IMR-90 (cell line): ENCODE data around the gene GDNF.

ENCODE experiments used
- CEBPB ChIP-seq: IDR thresholded peaks from 2 replicates; pipeline ENCODE4 v1.6.1; 2012; ENCODE audit warnings: low read depth, low read length, improper control_type of control experiment
- CHD1 ChIP-seq: IDR thresholded peaks from 2 replicates; pipeline ENCODE4 v1.6.1; 2012; ENCODE audit warnings: low read depth, low read length, improper control_type of control experiment
- CTCF ChIP-seq: conservative IDR thresholded peaks from 2 replicates; pipeline ENCODE4 v1.5.1; 2012; ENCODE audit warnings: mild to moderate bottlenecking, low read depth, low read length, improper control_type of control experiment
- ELK1 ChIP-seq: fragments of 150-350 bp; IDR thresholded peaks from 2 replicates; pipeline ENCODE4 v1.6.1; 2016; ENCODE audit warnings: low read depth, mild to moderate bottlenecking, low read length, moderate library complexity, borderline replicate concordance
- FOS ChIP-seq: fragments of 150-350 bp; IDR thresholded peaks from 2 replicates; pipeline ENCODE4 v1.6.1; 2016; ENCODE audit warnings: low read depth, low read length
- MAZ ChIP-seq: IDR thresholded peaks from 2 replicates; pipeline ENCODE4 v1.6.1; 2012; ENCODE audit warnings: low read depth, mild to moderate bottlenecking, low read length, improper control_type of control experiment, moderate library complexity, borderline replicate concordance
- MXI1 ChIP-seq: IDR thresholded peaks from 2 replicates; pipeline ENCODE4 v1.6.1; 2012; ENCODE audit warnings: low read depth, mild to moderate bottlenecking, low read length, moderate library complexity, borderline replicate concordance
- POLR2A ChIP-seq: IDR thresholded peaks from 2 replicates; pipeline ENCODE4 v1.6.1; 2012; ENCODE audit warnings: mild to moderate bottlenecking, low read depth, low read length
- RAD21 ChIP-seq: IDR thresholded peaks from 2 replicates; pipeline ENCODE4 v1.6.1; 2012; ENCODE audit warnings: low read length, improper control_type of control experiment
- RCOR1 ChIP-seq: IDR thresholded peaks from 2 replicates; pipeline ENCODE4 v1.6.1; 2012; ENCODE audit warnings: mild to moderate bottlenecking, low read length, improper control_type of control experiment; ENCODE audit not compliant: insufficient replicate concordance
- USF2 ChIP-seq: fragments of 150-350 bp; IDR thresholded peaks from 2 replicates; pipeline ENCODE4 v1.6.1; 2017; ENCODE audit warnings: mild to moderate bottlenecking, antibody characterized with exemption, low read length, low read depth

GRCh38 chr5:37791321-37791720 is 48.5 kb downstream of the GDNF start:
- TF ChIP-seq MAZ = no peak
- no peak for TF ChIP-seq CHD1
- no peak for TF ChIP-seq RAD21
- TF ChIP-seq CTCF = no peak
- no peak for TF ChIP-seq USF2
- no peak for TF ChIP-seq ELK1
- TF ChIP-seq POLR2A = no peak
- no peak for TF ChIP-seq FOS
- TF ChIP-seq CEBPB = no peak
- TF ChIP-seq RCOR1 = no peak
- TF ChIP-seq MXI1 = no peak
